ENCODE results near the gene GLI3. TPM values are rescaled to one million over a fixed set of nuclear protein-coding genes. Genes with fewer than 3 reads are reported as not detected.

Gene GLI3
- total RNA-seq, 1 donor from 2014 or later: 15.0 TPM

- ATAC-seq: peak; percentile 69
These were observed 137.4 kb downstream of the GLI3 start for GRCh38 chr7:42099470-42100155.

- no peak for ATAC-seq
These were observed 137.9 kb downstream of the GLI3 start for GRCh38 chr7:42099066-42099465.

GRCh38 chr7:42097752-42098151 is 139.3 kb downstream of the GLI3 start:
- peak; percentile 87 for ATAC-seq

- no peak for ATAC-seq
These were observed 140.1 kb downstream of the GLI3 start for GRCh38 chr7:42096681-42097561.

- ATAC-seq: no peak
These were observed 140.7 kb downstream of the GLI3 start for GRCh38 chr7:42096268-42096667.

- no peak for ATAC-seq
These were observed 141.2 kb downstream of the GLI3 start for GRCh38 chr7:42095791-42096190.

GRCh38 chr7:42093349-42093905 is 143.6 kb downstream of the GLI3 start:
- ATAC-seq: no peak

- no peak for ATAC-seq
These were observed 145.3 kb downstream of the GLI3 start for GRCh38 chr7:42091461-42092291.

- ATAC-seq: no peak
These were observed 146.2 kb downstream of the GLI3 start for GRCh38 chr7:42090806-42091205.

- no peak for ATAC-seq
These were observed 147.0 kb downstream of the GLI3 start for GRCh38 chr7:42090056-42090455.

- ATAC-seq: no peak
These were observed 149.4 kb downstream of the GLI3 start for GRCh38 chr7:42087616-42088015.

- ATAC-seq: no peak
These were observed 151.5 kb downstream of the GLI3 start for GRCh38 chr7:42085531-42085930.

GRCh38 chr7:42084263-42084662 is 152.7 kb downstream of the GLI3 start:
- no peak for ATAC-seq

- ATAC-seq: no peak
These were observed 153.7 kb downstream of the GLI3 start for GRCh38 chr7:42083284-42083683.

GRCh38 chr7:42082144-42082543 is 154.9 kb downstream of the GLI3 start:
- ATAC-seq: peak; percentile 35

GRCh38 chr7:42081671-42082070 is 155.3 kb downstream of the GLI3 start:
- no peak for ATAC-seq

GRCh38 chr7:42080841-42081586 is 156.0 kb downstream of the GLI3 start:
- no peak for ATAC-seq

GRCh38 chr7:42077271-42078135 is 159.5 kb downstream of the GLI3 start:
- ATAC-seq: peak; percentile 47

GRCh38 chr7:42076870-42077269 is 160.1 kb downstream of the GLI3 start:
- ATAC-seq: no peak

GRCh38 chr7:42075418-42075817 is 161.6 kb downstream of the GLI3 start:
- ATAC-seq: no peak

- no peak for ATAC-seq
These were observed 162.9 kb downstream of the GLI3 start for GRCh38 chr7:42074076-42074475.

Measured in esophagus mucosa (tissue), 1 donor.